ENCODE measurements around the gene ACYP1.

DNA sequence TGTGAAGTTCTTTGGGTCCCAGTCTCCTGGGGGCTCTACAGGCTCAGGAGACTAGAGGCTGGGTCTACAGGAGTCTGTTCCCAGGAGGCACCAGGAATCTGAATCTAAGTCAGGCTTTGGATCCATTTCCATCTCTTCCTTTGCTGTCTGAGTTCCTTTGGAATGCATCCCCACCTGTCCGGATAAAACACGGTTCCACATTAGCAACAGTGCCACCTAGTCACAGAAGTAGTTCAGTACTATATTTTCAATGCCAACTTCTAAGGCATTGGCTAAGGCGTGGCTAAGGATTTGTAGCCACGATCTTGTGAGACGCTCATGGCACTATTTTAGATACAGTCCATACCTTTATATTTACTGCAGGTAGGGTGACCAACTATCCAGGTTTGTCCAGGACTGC, 20.7 kb upstream of the ACYP1 start:
- TF ChIP-seq, protein P1, sequence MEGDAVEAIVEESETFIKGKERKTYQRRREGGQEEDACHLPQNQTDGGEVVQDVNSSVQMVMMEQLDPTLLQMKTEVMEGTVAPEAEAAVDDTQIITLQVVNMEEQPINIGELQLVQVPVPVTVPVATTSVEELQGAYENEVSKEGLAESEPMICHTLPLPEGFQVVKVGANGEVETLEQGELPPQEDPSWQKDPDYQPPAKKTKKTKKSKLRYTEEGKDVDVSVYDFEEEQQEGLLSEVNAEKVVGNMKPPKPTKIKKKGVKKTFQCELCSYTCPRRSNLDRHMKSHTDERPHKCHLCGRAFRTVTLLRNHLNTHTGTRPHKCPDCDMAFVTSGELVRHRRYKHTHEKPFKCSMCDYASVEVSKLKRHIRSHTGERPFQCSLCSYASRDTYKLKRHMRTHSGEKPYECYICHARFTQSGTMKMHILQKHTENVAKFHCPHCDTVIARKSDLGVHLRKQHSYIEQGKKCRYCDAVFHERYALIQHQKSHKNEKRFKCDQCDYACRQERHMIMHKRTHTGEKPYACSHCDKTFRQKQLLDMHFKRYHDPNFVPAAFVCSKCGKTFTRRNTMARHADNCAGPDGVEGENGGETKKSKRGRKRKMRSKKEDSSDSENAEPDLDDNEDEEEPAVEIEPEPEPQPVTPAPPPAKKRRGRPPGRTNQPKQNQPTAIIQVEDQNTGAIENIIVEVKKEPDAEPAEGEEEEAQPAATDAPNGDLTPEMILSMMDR (IDR thresholded peaks at IDR 0.05), result peak in 1 of 5 experiments; percentile 19
- TF ChIP-seq POLR2A (IDR thresholded peaks at IDR 0.05) (no peak), EP300 (IDR thresholded peaks at IDR 0.05) (no peak)

Measured in tibial nerve (tissue), 4 donors.